Subcutaneous abdominal adipose tissue (tissue), 5 donors: Measurements from ENCODE around the gene TEX2.
A peak's percentile ranks its signal among the peaks of the same experiment; 100 is the strongest.

Source experiments
- H3K27ac ChIP-seq: one replicate; pipeline ENCODE4 v1.7.0; 2013; ENCODE audit warnings: low read depth, mild to moderate bottlenecking, inconsistent platforms, low read length, moderate library complexity
- H3K27me3 ChIP-seq, 5 donors: one replicate each; pipeline ENCODE4 v1.7.0; 2013; ENCODE audit warnings: low read length in 5 of 5, inconsistent platforms in 1 of 5; ENCODE audit not compliant: control insufficient read depth in 5 of 5, insufficient read depth in 4 of 5
- H3K36me3 ChIP-seq, 5 donors: one replicate each; pipeline ENCODE4 v1.7.0; 2013; ENCODE audit warnings: low read length in 5 of 5; ENCODE audit not compliant: control insufficient read depth in 5 of 5, insufficient read depth in 5 of 5
- H3K4me1 ChIP-seq, 5 donors: one replicate each; pipeline ENCODE4 v1.7.0; 2013; ENCODE audit warnings: low read length in 5 of 5, mild to moderate bottlenecking in 3 of 5, moderate library complexity in 1 of 5; ENCODE audit not compliant: control insufficient read depth in 5 of 5, insufficient read depth in 5 of 5
- H3K4me3 ChIP-seq, 5 donors: one replicate each; pipeline ENCODE4 v1.7.0; 2013; ENCODE audit warnings: low read length in 5 of 5, low read depth in 1 of 5
- H3K9ac ChIP-seq, 5 donors: one replicate each; pipeline ENCODE4 v1.7.0; 2013; ENCODE audit warnings: low read length in 5 of 5, mild to moderate bottlenecking in 4 of 5, moderate library complexity in 3 of 5
- H3K9me3 ChIP-seq, 5 donors: one replicate each; pipeline ENCODE4 v1.7.0; 2013; ENCODE audit warnings: low read length in 5 of 5; ENCODE audit not compliant: control insufficient read depth in 5 of 5
- donor health status: healthy.
- donor health status: healthy.
- donor health status: healthy.
- donor health status: healthy.
- donor health status: healthy.

TEX2 gene

DNA sequence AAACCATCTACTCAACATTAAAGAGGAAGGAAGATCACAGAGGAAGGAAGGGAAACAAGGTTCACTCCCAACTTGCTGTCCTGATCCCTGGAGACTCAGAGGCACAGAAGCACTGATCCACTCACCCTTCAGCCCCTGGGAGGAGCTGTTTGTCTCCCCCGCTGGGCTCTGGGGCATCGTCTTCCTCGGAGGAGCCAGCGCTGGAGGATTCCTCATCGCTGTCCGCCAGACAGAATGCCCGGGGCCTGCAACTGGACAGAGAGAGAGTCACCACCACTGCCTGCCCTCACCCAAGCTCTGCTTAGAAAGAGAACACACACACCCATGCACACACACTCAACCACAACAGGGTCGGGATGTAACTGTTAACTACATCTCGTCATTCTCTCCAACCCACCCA is 108.3 kb downstream of the TEX2 start:
- H3K4me3 ChIP-seq: no peak overlapping the region
- no peaks in the 10 kb centered on the region for H3K9me3 ChIP-seq
- no peaks in the 10 kb centered on the region for H3K27me3 ChIP-seq
- H3K4me1 ChIP-seq: peaks cover 11 to 39% (median 20%) of the 10 kb centered on the region in 5 donors
- no peak overlapping the region for H3K27ac ChIP-seq
- H3K9ac ChIP-seq: peak overlapping the region in 1 of 5 donors; percentile 13
- H3K36me3 ChIP-seq: peaks cover 3 to 14% (median 11%) of the 10 kb centered on the region in 5 donors

DNA sequence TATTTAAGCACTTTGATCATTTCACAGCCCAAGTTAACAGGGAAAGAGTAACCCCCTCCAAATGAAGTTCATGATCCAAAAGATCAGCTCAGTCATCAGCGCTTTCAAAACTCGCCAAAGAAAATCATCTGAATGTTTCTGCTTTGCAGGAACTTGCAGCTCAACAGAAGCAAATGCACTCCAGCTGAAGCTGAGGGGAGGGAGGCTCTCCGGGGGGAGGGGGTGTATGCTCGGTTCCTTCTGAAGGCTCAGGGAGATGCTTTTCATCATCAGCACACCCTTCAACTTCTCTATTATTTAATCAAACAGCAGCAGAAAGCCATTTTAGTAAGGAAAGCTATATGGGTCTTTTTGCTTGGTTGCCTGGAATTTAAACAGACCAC is 108.8 kb downstream of the TEX2 start:
- no peak overlapping the region for H3K27ac ChIP-seq
- H3K36me3 ChIP-seq: peaks cover 3 to 14% (median 11%) of the 10 kb centered on the region in 5 donors
- H3K4me3 ChIP-seq: no peak overlapping the region
- H3K4me1 ChIP-seq: peaks cover 11 to 39% (median 20%) of the 10 kb centered on the region in 5 donors
- no peak overlapping the region for H3K9ac ChIP-seq
- no peaks in the 10 kb centered on the region for H3K9me3 ChIP-seq
- no peaks in the 10 kb centered on the region for H3K27me3 ChIP-seq

DNA sequence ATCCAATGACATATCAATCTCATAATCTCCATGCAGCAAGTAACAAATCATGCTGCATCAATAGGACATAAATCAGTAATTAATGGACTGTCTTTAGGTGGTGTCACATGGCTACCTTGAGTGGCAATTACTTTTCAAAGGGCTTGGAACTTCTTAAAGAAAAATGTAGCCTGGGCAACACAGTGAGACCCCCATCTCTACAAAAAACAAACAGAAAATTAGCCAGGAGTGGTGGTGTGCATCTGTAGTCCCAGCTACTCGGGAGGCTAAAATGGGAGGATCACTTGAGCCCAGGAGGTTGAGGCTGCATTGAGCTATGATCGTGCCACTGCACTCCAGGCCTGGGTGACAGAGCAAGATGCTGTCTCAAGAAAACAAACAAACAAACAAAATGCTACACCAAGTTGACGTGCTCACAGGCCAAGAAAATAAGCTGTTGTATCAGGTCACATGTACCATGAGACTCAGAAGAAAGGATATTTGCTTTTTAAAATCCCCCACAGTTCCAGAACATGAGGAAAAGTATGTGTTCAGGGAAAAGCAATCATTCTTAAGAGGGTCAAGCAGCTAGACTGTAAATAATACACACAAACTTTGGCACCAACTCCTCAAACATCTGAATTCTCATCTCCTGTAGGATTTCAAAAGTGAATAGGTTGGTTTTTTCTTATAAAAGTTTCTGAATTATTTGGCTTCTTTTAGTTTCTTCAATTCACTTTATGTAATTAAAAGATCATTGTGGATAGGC is 109.3 kb downstream of the TEX2 start:
- H3K9ac ChIP-seq: no peak overlapping the region

DNA sequence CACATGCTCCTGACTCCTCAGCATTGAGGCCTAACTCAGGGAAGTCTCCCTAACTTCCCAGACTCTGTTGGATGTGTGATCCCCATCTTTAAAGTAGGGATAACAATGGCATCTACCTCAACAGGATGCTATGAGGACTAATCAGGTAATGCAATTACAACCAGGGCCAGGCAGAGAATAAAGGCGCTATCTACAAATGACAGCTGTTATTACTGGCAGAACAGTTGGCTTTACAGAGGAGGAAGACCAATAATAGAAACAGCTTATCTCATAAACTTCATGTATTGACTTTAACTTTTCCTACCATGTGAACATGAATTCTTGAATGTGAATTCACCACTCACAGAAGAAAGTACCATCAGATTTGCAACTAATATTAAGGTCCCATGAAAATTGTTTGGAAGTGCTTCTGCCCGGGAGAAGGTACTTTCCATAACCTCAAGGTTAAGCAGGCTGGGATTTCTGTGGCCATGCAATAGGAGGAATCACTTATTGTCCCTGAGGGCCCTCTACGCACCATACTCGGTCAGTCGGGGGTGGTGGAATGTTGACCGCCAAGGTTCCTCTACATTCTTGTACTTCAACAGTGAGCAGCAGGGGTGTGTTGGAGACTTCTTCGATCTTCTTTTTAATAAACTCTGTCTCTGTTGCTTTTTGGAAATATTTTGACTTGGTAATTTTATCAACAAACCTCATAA is 110.5 kb downstream of the TEX2 start:
- H3K36me3 ChIP-seq: peaks cover 3 to 20% (median 11%) of the 10 kb centered on the region in 5 donors
- H3K9me3 ChIP-seq: no peaks in the 10 kb centered on the region
- no peaks in the 10 kb centered on the region for H3K27me3 ChIP-seq
- H3K4me3 ChIP-seq: no peak overlapping the region
- no peak overlapping the region for H3K9ac ChIP-seq
- H3K27ac ChIP-seq: no peak overlapping the region
- peaks cover 11 to 51% (median 21%) of the 10 kb centered on the region in 5 donors for H3K4me1 ChIP-seq

More for the DNA sequence above, 109.3 kb downstream of the TEX2 start:
- Histone ChIP-seq H3K4me3 (no peak overlapping the region), H3K36me3 (peaks cover 3 to 14% (median 11%) of the 10 kb centered on the region in 5 donors), H3K4me1 (peaks cover 11 to 39% (median 20%) of the 10 kb centered on the region in 5 donors), H3K27ac (no peak overlapping the region), H3K9me3 (no peaks in the 10 kb centered on the region), H3K27me3 (no peaks in the 10 kb centered on the region)

DNA sequence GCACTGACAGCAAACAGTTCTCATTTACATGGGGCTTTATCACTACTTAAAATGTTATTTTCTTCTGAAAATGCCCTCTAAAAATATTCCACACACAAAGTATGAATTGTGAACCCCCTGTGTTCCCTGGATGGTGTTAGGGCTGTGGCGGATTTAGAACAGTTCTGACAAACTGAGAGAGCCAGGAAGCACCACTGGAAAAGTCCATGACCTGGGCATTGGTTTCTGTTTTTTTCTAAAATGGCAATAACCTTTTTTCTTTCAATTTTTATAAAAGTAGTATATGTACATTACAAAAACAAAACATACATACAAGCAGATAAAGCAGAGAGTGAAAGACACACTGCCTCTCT is 112.1 kb downstream of the TEX2 start:
- Histone ChIP-seq H3K27ac (no peak overlapping the region), H3K9ac (peak overlapping the region in 1 of 5 donors; percentile 11), H3K9me3 (no peaks in the 10 kb centered on the region), H3K36me3 (peaks cover 3 to 20% (median 11%) of the 10 kb centered on the region in 5 donors), H3K27me3 (no peaks in the 10 kb centered on the region), H3K4me1 (peaks cover 4 to 57% (median 28%) of the 10 kb centered on the region in 5 donors), H3K4me3 (no peak overlapping the region)

GRCh38 chr17:64150237-64151015 is 112.6 kb downstream of the TEX2 start:
- H3K4me1 ChIP-seq: peaks cover 0 to 51% (median 24%) of the 10 kb centered on the region in 5 donors
- H3K4me3 ChIP-seq: no peak overlapping the region
- H3K27ac ChIP-seq: peak overlapping the region; percentile 37
- H3K9ac ChIP-seq: peak overlapping the region in 2 of 5 donors; percentile 31 to 33
- peaks cover 3 to 20% (median 11%) of the 10 kb centered on the region in 5 donors for H3K36me3 ChIP-seq
- H3K27me3 ChIP-seq: no peaks in the 10 kb centered on the region
- H3K9me3 ChIP-seq: no peaks in the 10 kb centered on the region

GRCh38 chr17:64149196-64149595 is 113.9 kb downstream of the TEX2 start:
- Histone ChIP-seq H3K27ac (peak overlapping the region; percentile 13), H3K9ac (no peak overlapping the region), H3K4me3 (no peak overlapping the region), H3K36me3 (peaks cover 3 to 20% (median 11%) of the 10 kb centered on the region in 5 donors), H3K27me3 (no peaks in the 10 kb centered on the region), H3K4me1 (peaks cover 0 to 46% (median 26%) of the 10 kb centered on the region in 5 donors), H3K9me3 (no peaks in the 10 kb centered on the region)

DNA sequence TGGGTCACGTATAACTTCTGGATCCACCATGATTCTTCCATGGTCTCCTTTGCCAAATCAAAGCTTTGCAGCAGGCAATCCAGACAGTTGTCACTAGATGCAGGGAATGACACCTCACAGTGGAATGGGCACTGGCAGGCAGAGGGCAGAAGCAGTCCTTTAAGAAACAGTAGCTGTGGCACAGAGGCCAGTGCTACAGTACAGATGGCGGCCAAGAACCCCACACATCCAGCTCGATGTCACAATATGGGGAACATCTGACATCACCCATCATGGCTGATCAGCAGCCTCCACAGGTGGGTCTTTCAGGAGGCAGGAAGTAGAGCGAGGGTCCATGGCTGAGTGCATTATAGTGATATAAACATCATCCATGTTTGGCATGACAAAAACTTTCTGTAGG is 114.4 kb downstream of the TEX2 start:
- Histone ChIP-seq H3K9ac (no peak overlapping the region), H3K4me1 (peaks cover 0 to 44% (median 26%) of the 10 kb centered on the region in 5 donors), H3K9me3 (no peaks in the 10 kb centered on the region), H3K4me3 (no peak overlapping the region), H3K27ac (peak overlapping the region; percentile 13), H3K36me3 (peaks cover 3 to 20% (median 11%) of the 10 kb centered on the region in 5 donors), H3K27me3 (no peaks in the 10 kb centered on the region)

DNA sequence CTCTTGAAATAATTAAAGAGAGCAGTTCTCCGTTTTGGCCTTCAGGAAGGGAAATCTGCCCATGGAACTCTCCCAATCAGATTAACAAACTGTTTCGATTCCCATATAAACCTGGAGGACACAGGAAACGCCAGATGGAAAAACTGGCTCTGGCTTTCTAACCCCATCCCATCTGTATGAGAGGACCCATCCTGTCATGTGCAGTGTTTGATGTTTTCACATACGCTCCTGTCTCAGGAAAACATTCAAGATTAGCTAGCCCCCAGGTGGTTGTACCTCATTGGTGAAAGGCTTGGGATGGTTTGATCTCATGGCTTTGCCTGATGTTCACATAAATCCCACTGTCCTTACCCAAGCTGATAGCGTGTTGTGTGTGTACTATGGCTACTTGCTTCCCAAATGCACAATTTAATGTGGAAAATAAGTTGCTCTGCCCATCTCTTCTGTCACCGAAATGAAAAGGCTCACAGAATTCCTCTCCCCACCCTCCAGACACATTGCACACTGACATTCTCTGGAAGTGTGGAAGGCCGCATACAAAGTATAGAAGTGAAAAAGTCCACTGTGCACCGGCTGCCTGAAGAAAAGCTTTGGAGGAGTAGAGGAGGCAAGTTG is 114.9 kb downstream of the TEX2 start:
- H3K27me3 ChIP-seq: no peaks in the 10 kb centered on the region
- peak overlapping the region; percentile 83 for H3K27ac ChIP-seq
- H3K36me3 ChIP-seq: peaks cover 3 to 20% (median 9%) of the 10 kb centered on the region in 5 donors
- H3K4me1 ChIP-seq: peaks cover 0 to 39% (median 26%) of the 10 kb centered on the region in 5 donors
- no peaks in the 10 kb centered on the region for H3K9me3 ChIP-seq
- no peak overlapping the region for H3K9ac ChIP-seq
- H3K4me3 ChIP-seq: no peak overlapping the region
